GM19025 (cell line): ENCODE results near the gene IL22.
"Not testable (repeated sequence)": the region's sequence is repeated elsewhere in the genome, so short reads cannot be mapped to it uniquely, and the experiment has no call there.

ENCODE experiments used
- ATAC-seq: cut with Tn5 transposase; IDR thresholded peaks from one replicate; pipeline ENCODE4 v1.9.1; 2021; ENCODE audit warnings: mild to moderate bottlenecking, low read depth, moderate library complexity; ENCODE audit not compliant: unreplicated experiment

Gene IL22

DNA sequence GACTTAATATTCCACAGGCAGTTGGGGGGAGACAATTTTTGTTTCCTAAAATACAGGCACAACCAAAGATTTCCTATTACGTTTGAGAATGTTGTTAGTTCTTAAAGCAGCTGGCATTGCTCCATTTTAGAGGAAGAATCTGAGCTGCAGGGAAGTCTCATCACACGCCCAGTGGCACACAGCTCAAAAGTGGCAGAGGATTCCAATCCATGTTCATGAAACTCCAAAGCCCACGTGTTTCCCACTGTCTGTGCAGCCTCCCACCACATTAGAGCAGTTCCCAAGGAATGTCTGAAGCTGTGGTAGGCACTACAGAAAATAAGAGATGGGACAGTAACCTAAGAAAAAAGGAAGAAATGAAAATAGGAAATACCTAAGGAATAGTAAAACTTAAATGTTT is 21.7 kb downstream of the IL22 start:
- no peak for ATAC-seq

GRCh38 chr12:68231229-68231628 is 22.2 kb downstream of the IL22 start:
- no peak for ATAC-seq

DNA sequence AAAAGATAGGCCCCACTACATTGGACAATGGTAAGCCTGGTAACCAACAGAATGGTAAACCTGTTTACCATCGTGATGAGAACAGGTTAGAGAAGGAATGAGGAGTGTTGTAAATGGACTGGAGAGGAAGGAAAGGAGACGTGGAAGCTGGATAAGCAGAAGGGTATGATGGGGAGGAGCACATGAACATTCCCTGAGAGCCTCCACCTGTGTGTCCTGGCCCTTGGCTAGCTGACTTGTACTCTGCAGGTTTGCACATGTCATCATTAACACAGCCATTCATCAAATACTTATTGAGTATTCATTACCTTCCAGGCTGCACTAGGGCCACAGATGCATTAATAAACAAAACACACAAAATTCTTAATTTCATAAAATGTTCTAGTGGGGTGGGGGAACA is 23.4 kb downstream of the IL22 start:
- ATAC-seq = no peak

- no peak for ATAC-seq
Measured at GRCh38 chr12:68227356-68227755, 26.0 kb downstream of the IL22 start.

- ATAC-seq = no peak
Measured at GRCh38 chr12:68225576-68226476, 27.6 kb downstream of the IL22 start, which contains the start of gene IL26. Gene IL26 (minus strand): TSS chr12:68225810. CDS start chr12:68225756, 54 bp downstream.

DNA sequence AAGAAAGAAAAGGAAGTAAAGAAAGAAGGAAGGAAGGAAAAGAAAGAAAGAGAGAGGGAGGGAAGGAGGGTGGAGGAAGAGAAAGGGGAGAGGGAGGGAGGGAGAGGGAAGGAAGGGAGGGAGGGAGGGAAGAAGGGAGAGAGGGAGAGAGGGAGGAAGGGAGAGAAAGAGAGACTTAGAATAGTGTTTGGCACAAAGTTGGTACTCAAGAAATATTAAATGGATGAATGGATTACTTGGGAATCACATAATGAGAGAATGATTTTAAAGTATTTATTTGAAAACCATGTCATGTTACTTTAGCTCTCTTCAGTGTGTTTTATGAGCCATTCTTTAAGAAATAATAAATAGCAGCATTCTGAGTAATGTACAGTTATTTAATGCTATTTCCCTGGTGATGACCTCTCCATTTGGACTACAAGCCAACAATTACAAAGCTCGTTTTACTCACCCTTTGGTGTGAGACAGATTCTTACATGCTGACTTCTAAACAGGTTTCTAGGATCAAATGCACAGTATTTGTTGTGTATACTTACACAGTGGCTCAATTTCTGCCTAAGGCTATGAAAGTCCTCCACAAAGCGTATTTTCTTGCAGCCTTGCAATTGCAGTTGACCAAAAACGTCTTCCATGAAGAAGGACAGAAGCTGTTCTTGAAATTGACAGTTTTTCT is 28.7 kb downstream of the IL22 start:
- no peak for ATAC-seq

DNA sequence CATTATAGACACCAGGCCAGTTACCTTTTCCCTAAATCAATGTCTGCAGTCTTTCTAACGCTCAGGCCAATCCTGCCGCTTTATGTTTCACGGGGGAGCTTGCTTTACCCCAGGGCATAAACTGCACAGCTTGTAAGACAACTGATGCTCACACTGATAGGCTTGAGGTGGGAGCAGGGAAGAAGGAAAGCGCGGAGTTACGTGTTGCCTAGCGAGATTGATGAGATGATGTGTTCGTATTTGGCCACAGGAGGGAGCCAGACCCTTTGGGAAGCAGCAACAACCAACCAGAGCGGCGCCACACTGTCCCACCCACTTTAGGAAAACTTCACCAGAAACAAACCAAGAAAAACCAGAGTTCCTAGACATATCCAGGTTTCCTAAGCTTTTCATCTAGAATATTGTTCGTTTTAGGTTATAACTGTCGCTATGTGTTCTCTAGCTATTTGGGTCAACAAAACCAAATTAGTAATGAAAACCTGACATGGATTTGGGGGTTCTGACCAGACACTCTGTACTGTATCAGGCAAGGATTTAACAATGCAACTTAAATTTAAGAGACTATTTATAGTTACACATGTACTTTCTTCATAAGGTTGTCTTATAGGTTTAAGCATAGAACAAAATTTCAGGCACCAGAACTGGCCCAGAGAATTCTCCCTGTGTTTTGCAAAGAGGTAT is 30.2 kb downstream of the IL22 start:
- ATAC-seq = peak; percentile 93

DNA sequence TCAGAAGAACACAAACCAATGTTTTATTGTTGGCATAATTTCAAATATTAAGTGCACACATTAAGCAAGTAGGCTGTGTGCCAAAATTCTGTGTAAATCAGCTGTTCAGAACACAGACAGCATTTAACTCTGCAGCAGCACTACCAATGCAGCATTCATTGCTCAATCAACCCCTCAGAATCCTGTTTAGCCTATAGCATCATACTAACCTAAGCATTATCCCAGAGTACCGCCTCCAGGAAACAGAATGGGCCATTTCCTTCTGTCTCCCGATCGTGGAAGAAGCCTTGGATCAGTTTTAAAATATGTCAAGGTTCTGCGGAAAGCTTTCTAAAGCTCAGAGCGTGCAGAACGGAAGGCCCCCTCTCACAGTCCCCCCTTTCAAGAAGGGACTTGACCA is 31.1 kb downstream of the IL22 start:
- ATAC-seq = no peak

- no peak for ATAC-seq
Measured at GRCh38 chr12:68221497-68221896, 31.9 kb downstream of the IL22 start.

DNA sequence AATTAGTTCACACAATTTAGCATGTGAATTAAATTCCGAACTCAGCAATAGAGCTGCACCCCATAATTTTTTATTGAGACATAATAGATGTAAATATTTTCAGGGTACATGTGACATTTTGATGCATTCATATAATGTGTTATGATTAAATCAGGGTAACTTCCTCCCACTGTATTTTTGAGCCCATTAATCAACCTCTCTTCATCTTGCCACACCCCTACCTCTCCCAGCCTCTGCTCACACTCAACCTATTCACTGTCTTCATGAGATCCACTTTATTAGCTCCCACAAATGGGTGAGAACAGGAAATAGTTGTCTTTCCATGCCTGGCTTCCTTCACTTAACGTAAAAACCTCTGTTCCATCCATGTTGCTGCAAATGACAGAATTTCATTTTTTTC is 42.5 kb downstream of the IL22 start:
- no peak for ATAC-seq

DNA sequence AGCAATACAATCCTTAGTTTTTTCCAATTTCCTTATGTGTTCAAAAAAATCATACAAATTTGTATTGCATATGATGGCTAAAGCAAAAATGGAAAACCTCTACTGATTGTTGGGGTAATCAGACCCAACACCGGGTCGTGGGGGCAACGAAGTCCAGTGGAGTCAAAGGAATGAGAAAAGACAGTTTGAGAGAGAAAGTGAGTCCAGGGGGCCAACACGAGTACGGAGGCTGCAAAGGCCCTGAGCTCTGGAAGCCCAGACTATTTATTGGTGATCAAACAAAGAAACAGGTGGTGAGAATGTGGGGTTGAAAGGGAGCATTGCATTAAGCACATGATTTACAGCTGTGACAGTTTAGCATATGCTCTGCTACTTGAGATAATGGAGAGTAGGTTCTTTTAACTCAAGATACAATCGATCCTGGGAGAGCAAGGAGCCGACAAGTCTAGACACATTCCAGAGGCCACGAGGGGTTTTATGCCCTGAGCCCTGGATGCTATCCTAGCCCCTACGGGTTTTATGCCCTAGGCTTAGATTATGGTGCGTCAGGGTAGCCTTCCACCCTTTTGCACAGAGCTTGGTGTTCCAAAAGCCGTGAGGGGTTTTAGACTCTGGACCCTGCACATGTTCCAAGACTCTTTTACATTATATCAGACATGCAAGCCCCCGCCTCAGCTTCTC is 44.2 kb downstream of the IL22 start:
- not testable (repeated sequence) for ATAC-seq

- ATAC-seq = no peak
Measured at GRCh38 chr12:68207276-68207675, 46.1 kb downstream of the IL22 start.

GRCh38 chr12:68206446-68206845 is 47.0 kb downstream of the IL22 start:
- ATAC-seq = no peak

DNA sequence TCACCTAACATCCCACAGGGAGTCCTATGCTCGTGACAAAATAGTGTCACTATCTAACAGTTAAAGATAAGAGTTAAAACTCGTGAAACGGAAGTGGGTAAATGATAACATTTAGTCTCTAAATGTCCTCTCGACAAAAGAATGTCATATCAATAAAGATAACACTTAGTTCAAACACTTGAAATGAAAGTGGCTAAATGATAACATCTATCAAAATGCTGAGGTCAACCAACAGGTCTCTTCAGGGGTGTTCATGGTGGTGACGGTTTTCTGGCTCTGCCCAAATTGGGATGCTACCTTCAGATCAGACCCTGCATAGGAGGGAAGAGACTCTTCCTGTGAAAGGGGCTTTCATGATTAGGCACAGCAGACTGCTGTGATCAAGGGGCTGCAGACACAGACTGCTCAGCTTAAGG is 49.9 kb downstream of the IL22 start:
- no peak for ATAC-seq

- ATAC-seq = no peak
Measured at GRCh38 chr12:68200854-68201253, 52.5 kb downstream of the IL22 start.

- ATAC-seq = no peak
Measured at GRCh38 chr12:68199127-68199526, 54.3 kb downstream of the IL22 start.

GRCh38 chr12:68198507-68199086 is 54.8 kb downstream of the IL22 start:
- ATAC-seq = no peak
